Spleen (tissue), 11 donors: ENCODE results near the gene METTL1. TPM values are rescaled to one million over a fixed set of nuclear protein-coding genes. Genes with fewer than 3 reads are reported as not detected.

Experiments
- DNase-seq: peaks from one replicate; pipeline ENCODE4 v3.0.0-alpha.2; 2020
- H3K27ac ChIP-seq, 8 donors: fragments of 200-600 bp; sonication (generic) in 7 of 8; 1 replicate in 4 of 8; 2 replicates in 4 of 8; pipeline versions ENCODE4 v1.5.0 to v1.8.0; 2016 to 2021; ENCODE audit warnings: inconsistent platforms in 4 of 8, mild to moderate bottlenecking in 4 of 8, moderate library complexity in 1 of 8
- H3K27me3 ChIP-seq, 7 donors: fragments of 200-600 bp; sonication (generic) in 6 of 7; replicated peaks in 1 of 7; 1 replicate in 4 of 7; 2 replicates in 3 of 7; pipeline versions ENCODE4 v1.5.0 to v1.8.0; 2016 to 2021; ENCODE audit warnings: inconsistent platforms in 3 of 7, mild to moderate bottlenecking in 1 of 7
- H3K36me3 ChIP-seq, 6 donors: fragments of 200-600 bp; sonication (generic) in 5 of 6; 1 replicate in 4 of 6; 2 replicates in 2 of 6; pipeline versions ENCODE4 v1.5.0 to v1.8.0; 2016 to 2021; ENCODE audit warnings: inconsistent platforms in 2 of 6
- H3K4me1 ChIP-seq, 6 donors: fragments of 200-600 bp; sonication (generic) in 5 of 6; 1 replicate in 3 of 6; 2 replicates in 3 of 6; pipeline versions ENCODE4 v1.5.0 to v1.8.0; 2016 to 2021; ENCODE audit warnings: inconsistent platforms in 3 of 6
- H3K4me3 ChIP-seq, 8 donors: fragments of 200-600 bp; sonication (generic) in 7 of 8; 1 replicate in 4 of 8; 2 replicates in 4 of 8; pipeline versions ENCODE4 v1.5.0 to v1.8.0; 2016 to 2021; ENCODE audit warnings: inconsistent platforms in 4 of 8, mild to moderate bottlenecking in 4 of 8, moderate library complexity in 2 of 8
- H3K9me3 ChIP-seq, 8 donors: fragments of 200-600 bp; sonication (generic) in 7 of 8; 1 replicate in 4 of 8; 2 replicates in 4 of 8; pipeline versions ENCODE4 v1.5.0 to v1.8.0; 2016 to 2021; ENCODE audit warnings: inconsistent platforms in 4 of 8
- CTCF ChIP-seq, 11 experiments: fragments of 200-600 bp in 7 of 11; fragments of 450-650 bp in 4 of 11; sonication (generic) in 4 of 11; IDR thresholded peaks in 8 of 11; conservative IDR thresholded peaks in 3 of 11; 1 replicate in 7 of 11; 2 replicates in 4 of 11; pipeline versions ENCODE4 v1.4.0 to v1.8.0; 2016 to 2021; ENCODE audit warnings: antibody characterized with exemption in 11 of 11, inconsistent platforms in 4 of 11, mild to moderate bottlenecking in 1 of 11
- POLR2A ChIP-seq, 3 donors: fragments of 450-650 bp; IDR thresholded peaks; one replicate each; pipeline ENCODE4 v1.5.1; 2017; ENCODE audit warnings: antibody characterized with exemption in 3 of 3, mild to moderate bottlenecking in 1 of 3
- POLR2AphosphoS5 ChIP-seq, 3 donors: sonication (generic); formaldehyde crosslinking; IDR thresholded peaks; one replicate each; pipeline ENCODE4 v1.5.1; 2017; ENCODE audit warnings: antibody characterized with exemption in 3 of 3
- whole genome bisulfite sequencing, 5 donors: extraction: QIAGEN DNeasy Blood & Tissue Kit in 3 of 5; methylation state at CpG; one replicate each; pipeline versions ENCODE4 v1.1.5 to v1.1.7; 2013 to 2018; 5-methylcytosine and 5-hydroxymethylcytosine counted together
- intact Hi-C: fragments of 100-400 bp; cut with DNase I; formaldehyde crosslinking; loops from one replicate; pipeline ENCODE4 v1.15.0; 2023; ENCODE audit warnings: low total_unique reads
- polyA plus RNA-seq, 3 donors: library from polyadenylated mRNA; stranded (reverse); fragments of 200-250 nt; gene quantifications; one replicate each; pipeline ENCODE4 v1.2.1, GENCODE V29; 2013
- total RNA-seq, 7 donors: library from RNA; depleted of rRNA in 3 of 7; stranded (reverse); fragments of >200 nt in 3 of 7; fragmentation: NEBNext Ultra II Directional in 4 of 7; extraction: Animal tissue kit (Norgen Biotek cat#: 25700) in 4 of 7; gene quantifications; one replicate each; pipeline versions ENCODE4 v1.1.0 to v1.2.1, GENCODE V29; 2016 to 2021
- donor health status: healthy with polysubstance abuse.
- donor health status: DM: no; HTN: no; CAD: no; lungs with moderate emphysema.
- donor health status: DM: no; HTN: no; CAD: no.
- donor health status: Bipolar disorder and iron deficiency.
- donor health status: healthy.
- donor health status: DM: no; HTN: no; CAD: no.
- donor health status: DM: yes; HTN: yes; CAD: no.

METTL1 gene
- total and polyA plus RNA-seq, 10 donors, result 4.9 to 22.0 (median 14.5) TPM

- TF ChIP-seq CTCF (IDR thresholded peaks at IDR 0.05 in 8 of 11, conservative IDR thresholded peaks at IDR 0.05 in 3 of 11) (no peak), POLR2AphosphoS5 (IDR thresholded peaks at IDR 0.05) (no peak)
- Histone ChIP-seq H3K36me3 (peaks cover 0 to 50% (median 23%) of the 10 kb centered on the region in 6 donors), H3K27ac (no peak overlapping the region), H3K9me3 (no peaks in the 10 kb centered on the region), H3K27me3 (no peaks in the 10 kb centered on the region), H3K4me1 (peaks cover 0 to 39% (median 14%) of the 10 kb centered on the region in 6 donors), H3K4me3 (no peak overlapping the region)
- intact Hi-C loops, result no loop called here
- 82 to 94% (median 88%) methylated on average over 14 of the region's 14 CpGs for WGBS, 5 donors
- peak; percentile 39 for DNase-seq
These were observed 41.4 kb upstream of the METTL1 start for GRCh38 chr12:57813111-57813970.

- WGBS, 5 donors, result 87 to 96% (median 93%) methylated on average over 7 to 10 of the region's 10 CpGs
These were observed 39.3 kb upstream of the METTL1 start for GRCh38 chr12:57811028-57811755.

GRCh38 chr12:57810450-57810849 lies 38.5 kb upstream of the METTL1 start:
- DNase-seq, result peak; percentile 25
- 85 to 97% (median 93%) methylated on average over 5 of the region's 5 CpGs for WGBS, 5 donors
- TF ChIP-seq CTCF (IDR thresholded peaks at IDR 0.05 in 8 of 11, conservative IDR thresholded peaks at IDR 0.05 in 3 of 11), result no peak
- TF ChIP-seq POLR2A (IDR thresholded peaks at IDR 0.05), result no peak
- no peak for TF ChIP-seq POLR2AphosphoS5 (IDR thresholded peaks at IDR 0.05)
- peaks cover 0 to 74% (median 40%) of the 10 kb centered on the region in 6 donors for H3K36me3 ChIP-seq
- no peaks in the 10 kb centered on the region for H3K27me3 ChIP-seq
- H3K4me1 ChIP-seq, result peaks cover 0 to 16% (median 2%) of the 10 kb centered on the region in 6 donors
- H3K4me3 ChIP-seq, result no peak overlapping the region
- H3K27ac ChIP-seq, result no peak overlapping the region
- intact Hi-C loops, result no loop called here
- H3K9me3 ChIP-seq, result no peaks in the 10 kb centered on the region

More at GRCh38 chr12:57811028-57811755, 39.3 kb upstream of the METTL1 start:
- intact Hi-C loops, result no loop called here
- peak; percentile 47 for DNase-seq
- H3K27ac ChIP-seq, result no peak overlapping the region
- H3K36me3 ChIP-seq, result peaks cover 0 to 70% (median 40%) of the 10 kb centered on the region in 6 donors
- peaks cover 0 to 23% (median 6%) of the 10 kb centered on the region in 6 donors for H3K4me1 ChIP-seq
- TF ChIP-seq CTCF (IDR thresholded peaks at IDR 0.05 in 8 of 11, conservative IDR thresholded peaks at IDR 0.05 in 3 of 11) (no peak), POLR2AphosphoS5 (IDR thresholded peaks at IDR 0.05) (no peak), POLR2A (IDR thresholded peaks at IDR 0.05) (no peak)
- no peaks in the 10 kb centered on the region for H3K27me3 ChIP-seq
- no peaks in the 10 kb centered on the region for H3K9me3 ChIP-seq
- H3K4me3 ChIP-seq, result no peak overlapping the region

GRCh38 chr12:57809425-57809824 lies 37.5 kb upstream of the METTL1 start:
- H3K36me3 ChIP-seq, result peaks cover 0 to 83% (median 40%) of the 10 kb centered on the region in 6 donors
- no peak overlapping the region for H3K4me3 ChIP-seq
- H3K27me3 ChIP-seq, result no peaks in the 10 kb centered on the region
- H3K27ac ChIP-seq, result no peak overlapping the region
- TF ChIP-seq CTCF (IDR thresholded peaks at IDR 0.05 in 8 of 11, conservative IDR thresholded peaks at IDR 0.05 in 3 of 11), result no peak
- no peak for TF ChIP-seq POLR2AphosphoS5 (IDR thresholded peaks at IDR 0.05)
- WGBS, 5 donors, result 77 to 94% (median 92%) methylated on average over 3 of the region's 3 CpGs
- intact Hi-C loops, result loop anchor here (10.0 kb wide), 1 partner anchor 95 kb away; no protein-coding TSS in a partner anchor
- DNase-seq, result no peak
- no peaks in the 10 kb centered on the region for H3K9me3 ChIP-seq
- peaks cover 0 to 8% (median 0%) of the 10 kb centered on the region in 6 donors for H3K4me1 ChIP-seq
